Stimulated activated memory B cell treated with anti-CD40 and anti-IgM and Interleukin-4, amounts not matched to agents 10 μg/mL and 1 μg/mL and 100 μg/mL, for 72 hours (primary cell): Measurements from ENCODE around the gene KRT7.

Experiments used
- ATAC-seq: fragments of 150-1000 bp; cut with Tn5 transposase; 2 replicates; pipeline ENCODE4 v1.10.0; 2021
- H3K27ac Mint-ChIP-seq: one replicate; pipeline ENCODE4 v1.8.0; 2022; ENCODE audit warnings: mild to moderate bottlenecking, mixed read lengths
- H3K27me3 Mint-ChIP-seq: one replicate; pipeline ENCODE4 v1.8.0; 2022; ENCODE audit warnings: mixed read lengths
- H3K36me3 Mint-ChIP-seq: one replicate; pipeline ENCODE4 v1.8.0; 2022; ENCODE audit warnings: mixed read lengths
- H3K4me1 Mint-ChIP-seq: one replicate; pipeline ENCODE4 v1.8.0; 2022; ENCODE audit warnings: mixed read lengths
- H3K4me3 Mint-ChIP-seq: one replicate; pipeline ENCODE4 v1.8.0; 2022; ENCODE audit warnings: mild to moderate bottlenecking, moderate library complexity, mixed read lengths
- H3K9me3 Mint-ChIP-seq: one replicate; pipeline ENCODE4 v1.8.0; 2022; ENCODE audit warnings: mixed read lengths

The KRT7 gene

GRCh38 chr12:52193991-52194390 is 39.1 kb upstream of the KRT7 start:
- H3K36me3 Mint-ChIP-seq, result no peaks in the 10 kb centered on the region
- ATAC-seq, result no peak
- peaks cover 60% of the 10 kb centered on the region for H3K27me3 Mint-ChIP-seq

GRCh38 chr12:52195065-52195730 is 37.8 kb upstream of the KRT7 start:
- H3K36me3 Mint-ChIP-seq, result no peaks in the 10 kb centered on the region
- H3K9me3 Mint-ChIP-seq, result no peaks in the 10 kb centered on the region

More at GRCh38 chr12:52193991-52194390, 39.1 kb upstream of the KRT7 start:
- H3K9me3 Mint-ChIP-seq, result no peaks in the 10 kb centered on the region
- no peak overlapping the region for H3K4me3 Mint-ChIP-seq
- no peak overlapping the region for H3K27ac Mint-ChIP-seq
- H3K4me1 Mint-ChIP-seq, result no peaks in the 10 kb centered on the region

GRCh38 chr12:52197371-52198231 is 35.4 kb upstream of the KRT7 start:
- Mint-ChIP-seq H3K27me3 (peaks cover 75% of the 10 kb centered on the region), H3K9me3 (no peaks in the 10 kb centered on the region), H3K27ac (no peak overlapping the region), H3K4me1 (no peaks in the 10 kb centered on the region), H3K4me3 (no peak overlapping the region), H3K36me3 (no peaks in the 10 kb centered on the region)
- ATAC-seq, result no peak

More at GRCh38 chr12:52195065-52195730, 37.8 kb upstream of the KRT7 start:
- no peak overlapping the region for H3K27ac Mint-ChIP-seq
- no peak for ATAC-seq
- H3K4me3 Mint-ChIP-seq, result no peak overlapping the region
- H3K27me3 Mint-ChIP-seq, result peaks cover 67% of the 10 kb centered on the region
- no peaks in the 10 kb centered on the region for H3K4me1 Mint-ChIP-seq

GRCh38 chr12:52198454-52199215 is 34.4 kb upstream of the KRT7 start:
- peaks cover 75% of the 10 kb centered on the region for H3K27me3 Mint-ChIP-seq
- H3K4me1 Mint-ChIP-seq, result peaks cover 7% of the 10 kb centered on the region
- H3K4me3 Mint-ChIP-seq, result no peak overlapping the region
- no peaks in the 10 kb centered on the region for H3K36me3 Mint-ChIP-seq
- H3K27ac Mint-ChIP-seq, result no peak overlapping the region
- no peaks in the 10 kb centered on the region for H3K9me3 Mint-ChIP-seq
- no peak for ATAC-seq

- no peak overlapping the region for H3K27ac Mint-ChIP-seq
- no peaks in the 10 kb centered on the region for H3K9me3 Mint-ChIP-seq
Measured at GRCh38 chr12:52199294-52199919, 33.6 kb upstream of the KRT7 start.

DNA sequence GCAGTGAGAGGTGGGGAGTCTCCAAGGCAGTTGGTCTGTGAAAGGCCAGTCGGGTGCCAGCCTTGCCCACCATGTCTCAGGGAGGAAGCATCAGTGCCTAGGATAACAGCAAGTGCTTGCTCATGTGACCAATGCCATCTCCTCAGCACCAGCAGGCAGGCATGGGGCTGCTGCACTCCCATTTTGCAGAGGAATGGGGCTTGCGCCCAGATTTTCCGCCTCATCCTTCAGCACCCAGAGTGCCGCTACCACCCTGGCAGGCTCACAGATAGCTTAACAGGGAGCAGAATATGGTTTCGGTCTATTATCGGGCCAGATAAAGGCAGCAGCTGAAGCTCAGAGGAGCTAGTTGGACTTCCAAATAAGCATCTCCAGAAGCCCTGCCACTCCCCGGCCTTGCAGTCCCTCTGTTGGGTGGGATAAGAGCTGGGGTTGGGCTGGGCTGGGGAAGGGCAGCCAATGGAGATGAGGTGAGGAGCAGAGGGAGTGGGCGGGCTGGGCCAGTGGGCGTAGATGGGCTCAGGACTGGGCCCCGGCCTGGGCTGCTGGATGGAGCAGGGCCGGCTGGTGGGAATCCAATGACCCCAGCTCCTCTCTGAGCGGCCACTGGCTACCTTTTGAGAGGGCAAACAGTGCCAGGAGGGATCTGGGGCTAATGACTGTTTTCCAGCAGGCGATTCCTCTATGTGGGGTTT is 32.8 kb upstream of the KRT7 start:
- peaks cover 7% of the 10 kb centered on the region for H3K4me1 Mint-ChIP-seq
- no peaks in the 10 kb centered on the region for H3K36me3 Mint-ChIP-seq
- H3K9me3 Mint-ChIP-seq, result no peaks in the 10 kb centered on the region
- peaks cover 62% of the 10 kb centered on the region for H3K27me3 Mint-ChIP-seq
- no peak for ATAC-seq
- no peak overlapping the region for H3K27ac Mint-ChIP-seq
- H3K4me3 Mint-ChIP-seq, result no peak overlapping the region

More at GRCh38 chr12:52199294-52199919, 33.6 kb upstream of the KRT7 start:
- Mint-ChIP-seq H3K4me3 (no peak overlapping the region), H3K36me3 (no peaks in the 10 kb centered on the region), H3K4me1 (peaks cover 7% of the 10 kb centered on the region), H3K27me3 (peaks cover 71% of the 10 kb centered on the region)
- no peak for ATAC-seq

- peaks cover 59% of the 10 kb centered on the region for H3K27me3 Mint-ChIP-seq
- H3K9me3 Mint-ChIP-seq, result no peaks in the 10 kb centered on the region
Measured at GRCh38 chr12:52200781-52201450, 32.1 kb upstream of the KRT7 start.

DNA sequence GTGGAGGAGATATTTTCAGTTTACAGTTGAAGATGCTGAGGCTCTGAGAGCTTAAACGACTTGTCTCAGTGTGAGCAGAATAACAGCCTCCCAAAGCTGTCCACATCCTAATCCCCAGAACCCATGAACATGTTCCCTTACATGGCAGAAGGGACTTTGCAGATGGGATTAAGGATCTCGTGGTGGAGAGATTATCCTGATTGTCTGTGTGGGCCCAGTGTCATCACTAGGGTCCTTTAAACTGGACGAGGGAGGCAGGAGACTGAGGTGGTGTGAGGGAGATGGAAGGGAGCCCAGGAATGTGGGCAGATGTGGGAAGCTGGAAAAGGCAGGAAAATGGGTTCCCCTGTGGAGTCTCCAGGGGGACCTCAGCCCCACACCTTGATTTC is 31.6 kb upstream of the KRT7 start:
- H3K36me3 Mint-ChIP-seq, result no peaks in the 10 kb centered on the region
- no peak overlapping the region for H3K27ac Mint-ChIP-seq
- H3K4me3 Mint-ChIP-seq, result no peak overlapping the region
- peaks cover 59% of the 10 kb centered on the region for H3K27me3 Mint-ChIP-seq
- H3K9me3 Mint-ChIP-seq, result no peaks in the 10 kb centered on the region
- H3K4me1 Mint-ChIP-seq, result peaks cover 7% of the 10 kb centered on the region
- ATAC-seq, result no peak

More at GRCh38 chr12:52200781-52201450, 32.1 kb upstream of the KRT7 start:
- Mint-ChIP-seq H3K36me3 (no peaks in the 10 kb centered on the region), H3K4me3 (no peak overlapping the region), H3K4me1 (peaks cover 7% of the 10 kb centered on the region), H3K27ac (no peak overlapping the region)
- no peak for ATAC-seq

- ATAC-seq, result peak; percentile 35
- peaks cover 7% of the 10 kb centered on the region for H3K4me1 Mint-ChIP-seq
- H3K4me3 Mint-ChIP-seq, result no peak overlapping the region
- no peaks in the 10 kb centered on the region for H3K36me3 Mint-ChIP-seq
- peaks cover 66% of the 10 kb centered on the region for H3K27me3 Mint-ChIP-seq
- no peak overlapping the region for H3K27ac Mint-ChIP-seq
- H3K9me3 Mint-ChIP-seq, result no peaks in the 10 kb centered on the region
Measured at GRCh38 chr12:52202361-52203078, 30.5 kb upstream of the KRT7 start.

DNA sequence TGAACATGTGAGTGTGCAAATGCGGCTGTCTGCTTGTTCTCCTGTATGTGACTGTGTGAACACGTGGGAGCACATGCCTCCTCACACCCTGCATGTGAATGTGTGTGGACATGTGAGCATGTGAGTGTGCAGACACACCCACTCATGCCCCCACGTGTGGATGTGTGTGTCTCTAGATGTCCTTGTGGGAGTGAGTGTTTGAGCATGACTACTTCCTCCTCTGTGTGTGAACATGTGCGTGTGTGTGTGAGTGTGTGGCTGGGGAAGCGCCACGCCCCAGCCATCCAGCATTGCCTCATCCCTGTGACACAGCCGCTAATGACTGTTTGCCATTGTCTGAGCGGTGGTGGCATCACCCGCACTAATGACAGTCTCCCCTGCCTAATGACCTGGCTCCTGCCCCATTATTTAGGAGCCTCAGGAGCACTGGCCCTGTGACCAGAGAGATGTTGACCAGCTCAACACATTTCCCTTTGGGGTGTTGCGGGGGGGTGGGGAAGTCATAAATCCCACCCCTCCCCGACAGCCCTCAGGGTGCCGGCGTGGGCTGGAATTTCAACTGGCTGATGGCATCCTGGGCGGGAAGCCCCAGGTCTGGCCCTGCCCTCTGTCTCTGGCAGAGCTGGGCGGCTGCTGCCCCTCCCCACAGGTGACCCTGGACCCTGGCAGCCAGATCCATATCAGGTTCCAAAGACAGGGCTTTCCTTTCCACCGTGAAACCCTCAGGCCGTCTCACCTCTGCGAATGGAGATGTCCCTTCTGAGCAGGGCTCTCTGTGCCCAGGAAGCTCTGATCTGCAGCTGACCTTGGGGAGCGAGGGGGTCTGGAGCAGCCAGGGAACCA is 29.7 kb upstream of the KRT7 start:
- no peak overlapping the region for H3K27ac Mint-ChIP-seq
- no peak for ATAC-seq
- H3K9me3 Mint-ChIP-seq, result no peaks in the 10 kb centered on the region
- H3K4me3 Mint-ChIP-seq, result no peak overlapping the region
- H3K27me3 Mint-ChIP-seq, result peaks cover 70% of the 10 kb centered on the region
- peaks cover 7% of the 10 kb centered on the region for H3K4me1 Mint-ChIP-seq
- H3K36me3 Mint-ChIP-seq, result no peaks in the 10 kb centered on the region

DNA sequence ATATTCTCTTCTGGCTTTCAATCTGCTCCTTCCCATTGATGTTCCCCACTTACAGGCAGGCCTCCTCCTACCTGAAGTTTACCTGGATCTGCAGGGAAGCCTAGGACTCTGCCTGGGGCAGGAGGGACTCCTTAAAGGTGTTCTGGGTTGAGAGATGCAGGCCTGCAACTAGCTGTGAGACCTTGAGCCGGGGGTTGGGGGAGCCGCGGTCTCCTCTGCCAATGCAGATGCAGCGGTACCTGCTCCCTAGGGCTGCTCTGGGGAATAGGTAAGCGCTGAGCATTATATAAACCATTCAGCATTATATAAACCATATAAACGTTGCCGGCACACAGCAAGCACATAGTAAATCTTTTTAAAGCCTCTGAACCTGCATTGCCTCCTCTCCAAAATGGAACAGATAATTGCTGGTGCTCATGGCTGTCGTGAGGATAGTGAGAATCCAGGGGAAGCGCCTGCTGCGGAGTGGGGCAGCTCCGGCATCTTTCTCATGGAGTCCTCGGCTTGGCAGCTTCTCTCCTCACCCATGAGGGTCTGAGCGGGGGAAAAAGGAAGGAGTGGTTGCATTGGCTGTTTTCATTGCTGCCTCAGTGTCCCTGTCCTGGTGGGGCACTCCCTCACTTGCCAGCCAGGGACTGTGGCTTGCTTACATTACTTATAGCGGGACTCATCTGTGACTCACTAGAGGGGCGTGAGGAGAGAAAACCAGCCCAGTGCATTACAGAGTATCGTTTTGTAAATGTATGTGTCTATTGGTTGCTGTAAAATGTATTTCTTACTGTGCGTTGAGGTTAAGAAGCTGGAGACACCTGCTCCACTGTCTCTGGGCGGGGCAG is 28.7 kb upstream of the KRT7 start:
- Mint-ChIP-seq H3K27me3 (peaks cover 61% of the 10 kb centered on the region), H3K36me3 (no peaks in the 10 kb centered on the region), H3K4me1 (peaks cover 7% of the 10 kb centered on the region)

GRCh38 chr12:52204931-52205505 is 28.0 kb upstream of the KRT7 start:
- peaks cover 58% of the 10 kb centered on the region for H3K27me3 Mint-ChIP-seq

More for the DNA sequence above, 28.7 kb upstream of the KRT7 start:
- no peak for ATAC-seq
- H3K9me3 Mint-ChIP-seq, result no peaks in the 10 kb centered on the region
- H3K4me3 Mint-ChIP-seq, result no peak overlapping the region
- no peak overlapping the region for H3K27ac Mint-ChIP-seq

More at GRCh38 chr12:52204931-52205505, 28.0 kb upstream of the KRT7 start:
- no peaks in the 10 kb centered on the region for H3K36me3 Mint-ChIP-seq
- no peak overlapping the region for H3K27ac Mint-ChIP-seq
- no peak for ATAC-seq
- peaks cover 7% of the 10 kb centered on the region for H3K4me1 Mint-ChIP-seq
- H3K4me3 Mint-ChIP-seq, result no peak overlapping the region
- H3K9me3 Mint-ChIP-seq, result no peaks in the 10 kb centered on the region
